ENCODE data around the gene DYNC1LI2.

DNA sequence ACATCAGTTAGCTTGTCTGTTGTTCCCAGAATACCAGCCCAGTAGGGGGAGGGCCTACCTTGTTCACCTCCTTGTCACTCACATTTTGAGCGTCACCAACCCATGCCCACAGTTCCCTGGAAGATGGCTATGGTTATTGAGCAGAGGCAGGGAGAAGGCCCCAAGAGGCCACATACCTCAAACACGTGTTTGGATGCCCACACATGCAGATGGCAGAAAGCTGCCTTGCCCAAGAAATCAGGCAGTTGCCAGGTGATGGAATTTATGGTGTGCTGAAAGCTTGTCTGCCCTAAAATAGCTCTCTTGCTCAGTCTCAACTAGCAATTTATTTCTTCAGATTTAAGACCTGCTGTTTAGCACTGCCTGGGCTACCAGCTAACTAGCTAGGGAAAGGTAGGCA lies 38.3 kb downstream of the DYNC1LI2 start:
- TF ChIP-seq, protein P1, sequence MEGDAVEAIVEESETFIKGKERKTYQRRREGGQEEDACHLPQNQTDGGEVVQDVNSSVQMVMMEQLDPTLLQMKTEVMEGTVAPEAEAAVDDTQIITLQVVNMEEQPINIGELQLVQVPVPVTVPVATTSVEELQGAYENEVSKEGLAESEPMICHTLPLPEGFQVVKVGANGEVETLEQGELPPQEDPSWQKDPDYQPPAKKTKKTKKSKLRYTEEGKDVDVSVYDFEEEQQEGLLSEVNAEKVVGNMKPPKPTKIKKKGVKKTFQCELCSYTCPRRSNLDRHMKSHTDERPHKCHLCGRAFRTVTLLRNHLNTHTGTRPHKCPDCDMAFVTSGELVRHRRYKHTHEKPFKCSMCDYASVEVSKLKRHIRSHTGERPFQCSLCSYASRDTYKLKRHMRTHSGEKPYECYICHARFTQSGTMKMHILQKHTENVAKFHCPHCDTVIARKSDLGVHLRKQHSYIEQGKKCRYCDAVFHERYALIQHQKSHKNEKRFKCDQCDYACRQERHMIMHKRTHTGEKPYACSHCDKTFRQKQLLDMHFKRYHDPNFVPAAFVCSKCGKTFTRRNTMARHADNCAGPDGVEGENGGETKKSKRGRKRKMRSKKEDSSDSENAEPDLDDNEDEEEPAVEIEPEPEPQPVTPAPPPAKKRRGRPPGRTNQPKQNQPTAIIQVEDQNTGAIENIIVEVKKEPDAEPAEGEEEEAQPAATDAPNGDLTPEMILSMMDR (IDR thresholded peaks at IDR 0.05): no peak
- no peak for TF ChIP-seq POLR2AphosphoS5 (IDR thresholded peaks at IDR 0.05)

Data from suprapubic skin (tissue), 3 donors.